ENCODE results near the gene PWWP2B.

The PWWP2B gene

DNA sequence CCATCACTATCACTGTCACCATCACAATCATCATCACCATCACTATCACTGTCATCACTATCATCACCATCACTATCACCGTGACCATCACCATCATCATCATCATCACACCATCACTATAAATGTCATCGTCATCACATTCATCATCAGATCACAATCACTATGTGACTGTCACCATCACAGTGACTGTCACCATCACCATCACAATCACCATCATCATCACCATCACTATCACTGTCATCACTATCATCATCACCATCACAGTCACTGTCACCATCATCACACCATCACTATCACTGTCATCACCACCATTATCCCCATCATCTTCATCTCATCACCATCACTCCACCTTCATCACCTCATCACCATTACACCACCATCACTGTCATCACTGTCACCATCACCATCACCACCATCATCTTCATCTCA is 31.0 kb downstream of the PWWP2B start:
- H2AFZ ChIP-seq (ENCODE audit: low read length): no peak overlapping the region
- H4K20me1 ChIP-seq (ENCODE audit: insufficient read depth, low read length): no peaks in the 10 kb centered on the region
- H3K4me1 ChIP-seq (ENCODE audit: insufficient read depth, low read length, severe bottlenecking): peaks cover 9% of the 10 kb centered on the region
- H3K27me3 ChIP-seq (ENCODE audit: insufficient read depth, low read length): no peaks in the 10 kb centered on the region
- H3K9me3 ChIP-seq (ENCODE audit: low read length): no peaks in the 10 kb centered on the region
- H3K4me2 ChIP-seq (ENCODE audit: low read length): no peak overlapping the region
- H3K9ac ChIP-seq (ENCODE audit: low read length): no peak overlapping the region
- no peaks in the 10 kb centered on the region for H3K9me2 ChIP-seq (ENCODE audit: low read depth, low read length)
- no peaks in the 10 kb centered on the region for H3F3A ChIP-seq (ENCODE audit: insufficient read depth, low read length)
- H3K79me2 ChIP-seq (ENCODE audit: insufficient read depth, low read length): no peaks in the 10 kb centered on the region
- H3K27ac ChIP-seq (ENCODE audit: low read depth, low read length, poor library complexity, severe bottlenecking): no peak overlapping the region
- no peaks in the 10 kb centered on the region for H3K36me3 ChIP-seq (ENCODE audit: insufficient read depth, low read length)
- H3K4me3 ChIP-seq (ENCODE audit: low read depth, low read length, poor library complexity, severe bottlenecking): no peak overlapping the region
- no peak for TF ChIP-seq EZH2 (IDR thresholded peaks at IDR 0.05; ENCODE audit: borderline replicate concordance, low read length)
- TF ChIP-seq, protein P1, sequence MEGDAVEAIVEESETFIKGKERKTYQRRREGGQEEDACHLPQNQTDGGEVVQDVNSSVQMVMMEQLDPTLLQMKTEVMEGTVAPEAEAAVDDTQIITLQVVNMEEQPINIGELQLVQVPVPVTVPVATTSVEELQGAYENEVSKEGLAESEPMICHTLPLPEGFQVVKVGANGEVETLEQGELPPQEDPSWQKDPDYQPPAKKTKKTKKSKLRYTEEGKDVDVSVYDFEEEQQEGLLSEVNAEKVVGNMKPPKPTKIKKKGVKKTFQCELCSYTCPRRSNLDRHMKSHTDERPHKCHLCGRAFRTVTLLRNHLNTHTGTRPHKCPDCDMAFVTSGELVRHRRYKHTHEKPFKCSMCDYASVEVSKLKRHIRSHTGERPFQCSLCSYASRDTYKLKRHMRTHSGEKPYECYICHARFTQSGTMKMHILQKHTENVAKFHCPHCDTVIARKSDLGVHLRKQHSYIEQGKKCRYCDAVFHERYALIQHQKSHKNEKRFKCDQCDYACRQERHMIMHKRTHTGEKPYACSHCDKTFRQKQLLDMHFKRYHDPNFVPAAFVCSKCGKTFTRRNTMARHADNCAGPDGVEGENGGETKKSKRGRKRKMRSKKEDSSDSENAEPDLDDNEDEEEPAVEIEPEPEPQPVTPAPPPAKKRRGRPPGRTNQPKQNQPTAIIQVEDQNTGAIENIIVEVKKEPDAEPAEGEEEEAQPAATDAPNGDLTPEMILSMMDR (IDR thresholded peaks at IDR 0.05; ENCODE audit: low read length): no peak

- Histone ChIP-seq H3K36me3 (ENCODE audit: insufficient read depth, low read length) (no peaks in the 10 kb centered on the region), H4K20me1 (ENCODE audit: insufficient read depth, low read length) (no peaks in the 10 kb centered on the region)
Observed at GRCh38 chr10:132428486-132428995, 31.5 kb downstream of the PWWP2B start.

GRCh38 chr10:132429281-132430230 is 32.6 kb downstream of the PWWP2B start:
- H3K9me3 ChIP-seq (ENCODE audit: low read length): no peaks in the 10 kb centered on the region

More at GRCh38 chr10:132428486-132428995, 31.5 kb downstream of the PWWP2B start:
- no peak overlapping the region for H2AFZ ChIP-seq (ENCODE audit: low read length)
- no peaks in the 10 kb centered on the region for H3F3A ChIP-seq (ENCODE audit: insufficient read depth, low read length)
- no peaks in the 10 kb centered on the region for H3K79me2 ChIP-seq (ENCODE audit: insufficient read depth, low read length)
- H3K4me3 ChIP-seq (ENCODE audit: low read depth, low read length, poor library complexity, severe bottlenecking): no peak overlapping the region
- no peaks in the 10 kb centered on the region for H3K9me3 ChIP-seq (ENCODE audit: low read length)
- peaks cover 4% of the 10 kb centered on the region for H3K4me1 ChIP-seq (ENCODE audit: insufficient read depth, low read length, severe bottlenecking)
- no peaks in the 10 kb centered on the region for H3K9me2 ChIP-seq (ENCODE audit: low read depth, low read length)
- H3K9ac ChIP-seq (ENCODE audit: low read length): no peak overlapping the region
- H3K4me2 ChIP-seq (ENCODE audit: low read length): no peak overlapping the region
- TF ChIP-seq EZH2 (IDR thresholded peaks at IDR 0.05; ENCODE audit: borderline replicate concordance, low read length): no peak
- TF ChIP-seq, protein P1 (IDR thresholded peaks at IDR 0.05; ENCODE audit: low read length): no peak
- no peak overlapping the region for H3K27ac ChIP-seq (ENCODE audit: low read depth, low read length, poor library complexity, severe bottlenecking)
- H3K27me3 ChIP-seq (ENCODE audit: insufficient read depth, low read length): no peaks in the 10 kb centered on the region

More at GRCh38 chr10:132429281-132430230, 32.6 kb downstream of the PWWP2B start:
- H3K27me3 ChIP-seq (ENCODE audit: insufficient read depth, low read length): no peaks in the 10 kb centered on the region
- H3K4me1 ChIP-seq (ENCODE audit: insufficient read depth, low read length, severe bottlenecking): peaks cover 3% of the 10 kb centered on the region
- no peaks in the 10 kb centered on the region for H3K36me3 ChIP-seq (ENCODE audit: insufficient read depth, low read length)
- no peak overlapping the region for H3K9ac ChIP-seq (ENCODE audit: low read length)
- H2AFZ ChIP-seq (ENCODE audit: low read length): no peak overlapping the region
- H3K27ac ChIP-seq (ENCODE audit: low read depth, low read length, poor library complexity, severe bottlenecking): no peak overlapping the region
- no peaks in the 10 kb centered on the region for H3K9me2 ChIP-seq (ENCODE audit: low read depth, low read length)
- no peak overlapping the region for H3K4me2 ChIP-seq (ENCODE audit: low read length)
- no peak overlapping the region for H3K4me3 ChIP-seq (ENCODE audit: low read depth, low read length, poor library complexity, severe bottlenecking)
- H4K20me1 ChIP-seq (ENCODE audit: insufficient read depth, low read length): no peaks in the 10 kb centered on the region
- no peaks in the 10 kb centered on the region for H3K79me2 ChIP-seq (ENCODE audit: insufficient read depth, low read length)
- TF ChIP-seq, protein P1 (IDR thresholded peaks at IDR 0.05; ENCODE audit: low read length): no peak
- TF ChIP-seq EZH2 (IDR thresholded peaks at IDR 0.05; ENCODE audit: borderline replicate concordance, low read length): no peak
- no peaks in the 10 kb centered on the region for H3F3A ChIP-seq (ENCODE audit: insufficient read depth, low read length)

Data from OCI-LY1 (cell line).